Lung microvascular endothelial cell (primary cell): ENCODE results near the gene METTL17. TPM values are rescaled to one million over a fixed set of nuclear protein-coding genes. Genes with fewer than 3 reads are reported as not detected.

ENCODE experiments used
- DNase-seq, 2 donors: peaks; one replicate each; pipeline versions ENCODE4 v3.0.0 to v3.0.0-alpha.2; 2010; ENCODE audit warnings: low read depth in 2 of 2
- total RNA-seq: library from RNA; depleted of rRNA; stranded (reverse); fragments of >200 nt; gene quantifications from 2 replicates; pipeline ENCODE4 v1.2.1, GENCODE V29; 2014

Gene METTL17
- total RNA-seq, 1 donor from 2014 or later = 13.1 TPM

GRCh38 chr14:21043387-21043973 is 53.7 kb downstream of the METTL17 start:
- no peak for DNase-seq

GRCh38 chr14:21043974-21044618 is 54.3 kb downstream of the METTL17 start:
- DNase-seq = peak in 1 of 2 donors; percentile 45

Other genes with a start within 250 kb of the METTL17 start
- not detected in 2 replicates for gene EDDM3A, start 244.1 kb upstream of the METTL17 start, total RNA-seq
- not detected in 2 replicates for gene EDDM3B, start 221.6 kb upstream of the METTL17 start, total RNA-seq
- not detected in 2 replicates for gene RNASE6, start 208.7 kb upstream of the METTL17 start, total RNA-seq
- gene RNASE1, start 187.1 kb upstream of the METTL17 start, total RNA-seq = 4.6 and 14.6 TPM in 2 replicates
- not detected in 2 replicates for gene RNASE3, start 98.6 kb upstream of the METTL17 start, total RNA-seq
- not detected in 2 replicates for gene RNASE2, start 34.5 kb upstream of the METTL17 start, total RNA-seq
- not detected in 2 replicates for gene SLC39A2, start 9.3 kb downstream of the METTL17 start, total RNA-seq
- gene NDRG2, start 35.1 kb downstream of the METTL17 start, total RNA-seq = 0.65 and 3.6 TPM in 2 replicates
- gene TPPP2, start 40.2 kb downstream of the METTL17 start, total RNA-seq = not detected in 2 replicates
- not detected in 2 replicates for gene RNASE13, start 44.8 kb downstream of the METTL17 start, total RNA-seq
- gene RNASE7, start 52.4 kb downstream of the METTL17 start, total RNA-seq = not detected in 2 replicates
- not detected in 2 replicates for gene RNASE8, start 67.8 kb downstream of the METTL17 start, total RNA-seq
- 4.8 and 5.8 TPM in 2 replicates for gene ARHGEF40, start 80.3 kb downstream of the METTL17 start, total RNA-seq
- gene ZNF219, start 108.7 kb downstream of the METTL17 start, total RNA-seq = 2.0 and 2.4 TPM in 2 replicates
- not detected in 2 replicates for gene TMEM253, start 111.1 kb downstream of the METTL17 start, total RNA-seq
- not detected in 2 replicates for gene OR5AU1, start 166.1 kb downstream of the METTL17 start, total RNA-seq